HG03469 (cell line): Measurements from ENCODE around the gene NTNG2.

Source experiments
- ATAC-seq: cut with Tn5 transposase; IDR thresholded peaks from one replicate; pipeline ENCODE4 v1.9.1; 2021; ENCODE audit warnings: mild to moderate bottlenecking, moderate library complexity, moderate number of reproducible peaks; ENCODE audit not compliant: unreplicated experiment

NTNG2 gene

DNA sequence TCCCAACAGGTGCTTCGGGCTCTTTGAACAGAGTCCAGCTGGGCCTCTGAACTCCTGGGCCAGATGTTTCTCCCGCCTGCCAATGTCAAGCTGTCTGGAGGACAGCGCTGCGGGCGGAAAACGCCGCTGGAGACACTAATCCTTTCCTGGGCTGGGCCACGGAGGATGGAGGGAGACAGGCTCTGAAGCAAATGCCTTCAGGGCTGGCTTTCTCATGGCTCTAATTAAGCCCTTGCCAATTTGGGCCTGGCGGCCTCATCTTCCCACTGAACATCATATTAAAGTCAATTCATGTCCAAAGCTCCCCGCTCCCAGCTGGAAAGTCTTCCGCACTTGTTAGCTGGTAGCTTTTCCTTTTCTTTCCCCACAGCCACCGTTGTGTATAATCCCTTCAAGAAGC lies 72.7 kb downstream of the NTNG2 start:
- ATAC-seq = no peak

DNA sequence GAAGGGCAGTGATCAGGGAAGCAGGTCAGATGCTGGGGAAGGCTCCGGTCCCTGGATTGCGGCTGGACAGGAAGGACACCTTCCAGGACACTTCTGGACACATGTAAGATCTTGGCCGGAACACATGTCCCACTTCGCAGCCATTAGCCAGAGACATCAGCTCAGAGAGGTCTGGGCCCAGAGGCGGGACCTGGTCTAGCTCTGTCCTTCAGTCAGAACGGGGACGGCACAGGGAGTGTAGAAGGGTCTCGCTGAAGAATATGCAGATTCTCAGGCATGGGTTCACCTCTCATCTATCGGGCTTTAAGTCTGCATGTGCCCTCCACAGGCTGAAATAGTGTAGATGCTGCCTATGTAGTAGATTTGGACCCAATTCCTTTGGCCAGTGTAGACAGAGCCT lies 73.3 kb downstream of the NTNG2 start:
- no peak for ATAC-seq

DNA sequence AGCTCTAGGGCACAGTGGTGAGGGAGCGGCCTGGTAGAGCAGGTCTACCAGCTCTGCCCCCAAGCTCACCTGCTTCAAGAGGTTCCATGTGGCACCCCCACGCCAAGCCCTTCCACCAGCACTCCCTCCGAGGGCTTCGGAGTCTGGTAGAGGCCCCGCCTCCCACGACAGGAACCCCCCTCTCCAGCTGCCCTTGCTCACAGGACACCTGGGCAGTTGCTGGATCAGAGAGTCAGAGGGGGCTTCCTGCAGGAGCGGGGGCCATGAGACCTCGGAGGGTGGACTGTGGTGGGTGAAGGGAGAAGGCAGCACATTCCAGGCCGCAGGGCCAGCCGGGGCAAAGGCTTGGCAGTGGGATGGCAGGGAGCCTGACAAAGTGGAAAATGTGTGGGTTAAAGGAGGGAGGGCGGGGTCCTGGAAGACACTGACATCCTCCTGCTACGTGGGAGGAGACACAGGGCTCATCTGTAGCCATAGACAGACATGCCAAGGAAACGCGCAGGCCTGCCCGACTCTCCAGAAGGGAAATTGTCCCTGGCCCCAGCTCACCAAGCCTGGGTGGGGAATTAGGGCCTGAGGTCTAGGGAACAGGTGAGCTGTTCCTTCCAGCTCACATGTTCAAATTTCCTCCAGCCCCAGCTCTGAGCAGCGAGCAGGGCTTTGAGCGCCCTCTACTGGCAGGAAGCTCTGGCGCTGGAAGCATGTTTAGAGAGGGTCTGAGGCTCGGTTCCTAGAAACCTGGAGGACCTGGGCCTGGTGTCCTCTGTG lies 74.2 kb downstream of the NTNG2 start:
- no peak for ATAC-seq

DNA sequence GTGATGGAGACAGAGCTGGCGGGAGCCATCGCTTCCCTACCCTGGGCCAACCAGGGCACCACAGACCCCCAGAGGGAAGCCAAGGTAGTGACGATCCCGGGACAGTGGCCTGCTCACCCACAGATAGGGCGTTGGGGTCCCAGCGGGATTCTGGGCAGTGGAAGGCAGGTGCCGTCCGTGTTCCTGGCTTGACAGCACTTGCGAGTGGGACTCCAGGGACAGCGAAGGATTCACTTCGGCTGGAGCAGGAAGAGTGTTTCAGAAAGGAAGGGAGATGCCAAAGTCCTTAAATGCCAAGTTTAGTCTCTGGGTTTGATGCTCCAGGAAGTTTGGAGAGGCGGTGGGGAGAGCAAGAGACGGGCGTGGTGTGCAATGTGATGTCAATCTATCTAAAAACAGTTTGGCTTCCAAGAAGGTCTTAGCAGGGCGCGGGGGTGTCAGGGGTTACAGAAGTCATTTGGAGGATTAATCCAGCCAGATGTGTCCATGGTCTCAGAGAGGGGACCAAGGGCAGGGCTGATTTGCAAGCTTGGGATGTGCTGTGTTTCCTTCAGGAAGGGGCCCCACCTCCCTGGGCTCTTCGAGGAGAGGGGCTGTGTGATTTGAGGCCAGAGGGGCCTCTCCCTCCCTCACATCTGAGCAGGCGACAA lies 74.9 kb downstream of the NTNG2 start:
- no peak for ATAC-seq

DNA sequence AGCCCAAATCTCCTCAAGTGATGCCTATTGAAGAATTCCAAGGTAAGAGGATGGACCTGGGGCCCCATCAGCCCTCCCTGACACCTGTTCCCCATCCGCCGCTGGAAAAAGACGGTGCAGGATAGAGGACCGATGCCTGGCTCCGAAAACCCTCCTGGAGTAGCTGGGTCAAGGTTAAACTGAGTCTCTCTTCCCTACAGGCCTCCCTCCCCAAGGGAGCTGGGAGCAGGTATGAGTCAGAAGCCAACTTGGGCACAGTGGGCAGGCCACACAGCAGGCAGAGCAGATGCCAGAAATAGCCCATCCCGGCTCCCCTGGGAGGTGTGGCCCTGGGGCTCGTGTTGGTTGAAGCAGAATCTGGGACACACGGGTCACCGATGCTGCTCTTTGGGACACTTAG lies 75.6 kb downstream of the NTNG2 start:
- ATAC-seq = no peak

DNA sequence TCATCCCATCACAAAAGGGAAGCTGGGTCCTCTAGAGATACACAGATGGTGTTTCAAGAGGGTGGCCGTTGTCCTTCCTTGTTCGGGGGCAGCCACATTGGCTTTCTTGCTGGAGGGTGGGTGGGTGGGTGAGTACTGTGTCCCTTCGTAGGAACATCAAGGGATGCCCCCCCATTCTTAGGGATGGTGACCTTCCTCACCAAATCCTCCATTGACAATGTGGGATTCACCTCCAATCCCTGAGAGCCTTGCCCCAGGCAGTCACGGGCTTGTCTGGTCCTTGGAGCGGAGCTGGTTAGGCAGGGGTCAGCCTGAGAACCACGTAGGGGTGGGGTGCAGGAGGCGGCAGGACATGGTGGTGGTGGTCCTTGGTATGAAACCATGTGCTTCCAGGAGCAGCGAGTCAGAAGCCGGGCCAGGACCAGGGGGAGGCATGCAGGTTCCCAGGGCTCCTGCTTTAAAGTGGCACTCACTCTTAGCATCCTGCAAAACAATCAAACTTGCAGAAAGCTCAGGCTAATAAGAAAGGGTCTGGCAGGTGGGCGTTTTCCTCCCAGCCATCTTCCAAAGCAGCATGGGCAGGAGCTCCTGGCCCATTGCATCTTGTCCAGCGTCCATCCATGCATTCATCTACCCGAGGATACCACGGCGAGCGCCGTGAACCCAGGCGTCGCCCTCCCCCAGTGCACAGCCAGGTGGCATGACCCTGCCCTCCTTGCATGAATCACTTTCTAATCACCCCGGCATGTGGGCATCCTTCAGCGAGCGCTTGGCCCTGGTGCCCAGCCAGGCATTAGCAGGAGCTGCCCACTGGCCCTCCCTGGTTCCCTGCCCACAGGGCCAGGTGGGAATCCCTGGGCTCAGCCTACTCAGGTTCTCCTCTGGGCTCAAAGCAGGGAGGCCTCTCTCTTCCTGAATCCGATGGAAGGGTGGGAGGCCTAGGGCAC lies 76.4 kb downstream of the NTNG2 start:
- no peak for ATAC-seq

DNA sequence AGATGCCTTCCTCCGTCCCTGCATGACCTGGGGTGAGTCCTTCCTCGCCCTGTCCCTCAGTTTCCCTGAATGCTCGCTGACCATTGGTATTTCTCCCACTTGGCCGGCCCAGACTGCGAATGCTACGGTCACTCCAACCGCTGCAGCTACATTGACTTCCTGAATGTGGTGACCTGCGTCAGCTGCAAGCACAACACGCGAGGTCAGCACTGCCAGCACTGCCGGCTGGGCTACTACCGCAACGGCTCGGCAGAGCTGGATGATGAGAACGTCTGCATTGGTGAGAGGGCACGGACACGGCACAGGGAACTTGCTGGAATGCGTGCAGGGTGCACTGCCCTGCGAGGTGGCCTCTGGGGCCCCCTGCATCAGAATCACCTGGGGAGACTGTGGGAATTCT lies 77.1 kb downstream of the NTNG2 start:
- ATAC-seq = no peak

DNA sequence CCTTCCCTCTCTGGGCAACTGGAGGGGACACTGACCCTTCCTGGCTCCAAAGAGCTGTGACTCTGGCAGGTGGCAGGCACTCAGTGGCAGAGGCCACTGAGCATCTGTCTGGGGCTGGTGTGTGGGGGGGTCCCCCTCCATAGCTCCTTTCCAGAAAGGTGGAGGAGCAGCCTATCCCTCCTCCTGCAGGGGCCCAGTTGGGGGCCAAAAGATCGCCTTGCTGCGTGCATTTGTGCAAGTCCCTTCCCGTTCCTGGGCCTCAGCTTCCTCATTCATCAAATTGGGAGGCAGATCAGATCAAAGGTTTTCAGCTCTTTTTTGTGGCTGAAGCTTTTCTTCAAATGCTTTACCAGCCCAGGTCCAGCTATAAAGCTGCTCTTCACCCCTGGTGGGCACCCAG lies 77.7 kb downstream of the NTNG2 start:
- no peak for ATAC-seq

DNA sequence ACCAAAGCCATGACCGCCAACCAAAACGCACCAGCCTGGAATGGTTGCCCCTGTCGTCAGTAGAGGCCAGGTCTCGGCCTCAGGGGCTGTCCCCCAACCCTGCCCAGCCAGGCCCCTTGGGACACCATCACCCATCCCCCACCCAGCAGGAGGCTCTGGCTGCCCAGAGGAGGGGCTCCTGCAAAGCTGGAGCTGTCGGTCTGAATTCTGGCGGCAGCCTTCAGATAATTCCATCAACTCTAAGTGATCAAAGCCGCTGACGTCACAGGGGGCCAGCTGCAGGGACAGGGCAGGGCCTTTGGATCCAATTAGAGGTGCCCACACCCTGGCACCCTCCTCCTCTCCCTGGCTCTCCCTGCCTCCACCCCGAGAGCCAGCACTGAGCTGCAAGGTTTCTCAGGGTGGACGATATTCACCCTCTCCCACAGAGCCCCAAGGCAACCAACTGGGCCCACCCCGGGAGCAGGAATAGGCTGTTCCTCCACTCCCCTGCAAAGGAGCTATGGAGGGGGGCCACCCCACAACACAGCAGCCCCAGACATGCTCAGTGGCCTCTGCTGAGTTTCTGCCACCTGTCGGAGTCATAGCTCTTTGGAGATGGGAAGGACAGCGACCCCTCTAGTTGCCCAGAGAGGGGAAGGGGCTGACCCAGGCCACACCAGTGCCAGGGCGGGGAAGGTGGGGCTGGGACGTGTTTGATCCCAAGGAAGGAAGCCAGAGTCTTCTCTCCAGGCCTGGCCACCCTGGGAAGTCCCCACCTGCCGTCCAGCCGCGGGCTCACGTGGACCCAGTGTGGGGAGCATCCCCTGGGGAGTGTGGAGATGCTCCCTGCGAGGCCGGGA lies 78.4 kb downstream of the NTNG2 start:
- ATAC-seq = no peak

DNA sequence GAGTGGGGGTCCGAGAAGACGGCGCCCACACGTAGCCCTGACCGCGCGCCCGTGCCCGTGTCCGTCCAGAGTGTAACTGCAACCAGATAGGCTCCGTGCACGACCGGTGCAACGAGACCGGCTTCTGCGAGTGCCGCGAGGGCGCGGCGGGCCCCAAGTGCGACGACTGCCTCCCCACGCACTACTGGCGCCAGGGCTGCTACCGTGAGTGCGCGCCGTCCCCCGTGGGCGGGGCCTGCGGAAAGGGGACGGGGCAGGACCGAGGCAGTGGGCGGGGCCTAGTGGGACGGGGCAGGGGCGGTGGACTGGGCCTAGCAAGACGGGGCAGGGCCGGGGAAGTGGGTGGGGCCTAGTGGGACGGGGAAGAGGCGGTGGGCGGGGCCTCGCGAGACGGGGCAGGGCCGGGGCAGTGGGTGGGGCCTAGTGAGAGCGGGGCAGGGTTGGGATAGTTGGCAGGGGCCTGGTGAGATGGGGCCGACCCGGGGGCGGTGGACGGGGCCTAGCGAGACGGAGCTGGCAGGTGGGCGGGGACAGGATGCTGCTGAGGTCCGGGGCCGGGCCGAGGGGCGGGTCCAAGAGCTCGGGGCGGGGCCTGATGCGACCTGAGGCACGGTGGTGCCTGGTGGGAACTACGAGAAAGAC lies 79.1 kb downstream of the NTNG2 start:
- ATAC-seq = no peak

DNA sequence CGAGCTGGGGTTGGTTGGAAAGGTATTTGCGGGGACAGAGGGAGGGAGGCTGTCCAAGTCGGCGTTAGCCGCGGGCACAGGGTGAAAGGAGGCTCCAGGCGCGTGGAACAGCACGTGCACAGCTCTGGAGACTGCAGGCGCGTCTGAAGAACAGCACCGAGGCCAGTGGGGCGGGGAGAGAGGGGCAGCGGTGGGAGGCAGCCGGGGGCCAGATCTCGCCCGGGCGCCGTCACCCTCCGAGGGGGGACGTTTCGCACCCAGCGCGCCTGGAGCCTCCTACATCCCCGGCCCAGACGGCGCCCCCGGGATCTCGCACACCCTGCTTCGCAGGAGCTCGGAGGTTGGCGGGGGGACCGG lies 79.6 kb downstream of the NTNG2 start:
- no peak for ATAC-seq

DNA sequence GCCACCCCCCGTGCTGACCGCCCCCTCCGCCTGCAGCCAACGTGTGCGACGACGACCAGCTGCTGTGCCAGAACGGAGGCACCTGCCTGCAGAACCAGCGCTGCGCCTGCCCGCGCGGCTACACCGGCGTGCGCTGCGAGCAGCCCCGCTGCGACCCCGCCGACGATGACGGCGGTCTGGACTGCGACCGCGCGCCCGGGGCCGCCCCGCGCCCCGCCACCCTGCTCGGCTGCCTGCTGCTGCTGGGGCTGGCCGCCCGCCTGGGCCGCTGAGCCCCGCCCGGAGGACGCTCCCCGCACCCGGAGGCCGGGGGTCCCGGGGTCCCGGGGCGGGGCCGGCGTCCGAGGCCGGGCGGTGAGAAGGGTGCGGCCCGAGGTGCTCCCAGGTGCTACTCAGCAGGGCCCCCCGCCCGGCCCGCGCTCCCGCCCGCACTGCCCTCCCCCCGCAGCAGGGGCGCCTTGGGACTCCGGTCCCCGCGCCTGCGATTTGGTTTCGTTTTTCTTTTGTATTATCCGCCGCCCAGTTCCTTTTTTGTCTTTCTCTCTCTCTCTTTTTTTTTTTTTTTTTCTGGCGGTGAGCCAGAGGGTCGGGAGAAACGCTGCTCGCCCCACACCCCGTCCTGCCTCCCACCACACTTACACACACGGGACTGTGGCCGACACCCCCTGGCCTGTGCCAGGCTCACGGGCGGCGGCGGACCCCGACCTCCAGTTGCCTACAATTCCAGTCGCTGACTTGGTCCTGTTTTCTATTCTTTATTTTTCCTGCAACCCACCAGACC lies 80.2 kb downstream of the NTNG2 start:
- ATAC-seq = no peak

DNA sequence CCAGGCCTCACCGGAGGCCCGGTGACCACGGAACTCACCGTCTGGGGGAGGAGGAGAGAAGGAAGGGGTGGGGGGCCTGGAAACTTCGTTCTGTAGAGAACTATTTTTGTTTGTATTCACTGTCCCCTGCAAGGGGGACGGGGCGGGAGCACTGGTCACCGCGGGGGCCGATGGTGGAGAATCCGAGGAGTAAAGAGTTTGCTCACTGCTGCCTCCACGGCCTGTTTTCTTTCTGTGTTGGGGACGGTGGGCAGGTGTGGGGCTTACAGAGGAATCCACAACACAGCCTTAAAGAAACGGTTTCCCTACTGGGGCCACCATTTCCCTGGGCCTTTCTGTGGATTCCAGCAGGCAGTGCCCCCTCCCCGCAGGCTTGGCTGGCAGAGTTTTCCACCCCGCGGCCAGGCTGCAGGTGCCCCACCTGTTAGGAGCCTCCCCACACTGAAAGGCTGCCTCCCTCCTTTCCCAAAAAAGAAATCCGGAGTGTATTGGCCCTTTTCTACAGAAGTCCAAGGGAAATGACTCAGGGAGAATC lies 80.8 kb downstream of the NTNG2 start:
- ATAC-seq = no peak

DNA sequence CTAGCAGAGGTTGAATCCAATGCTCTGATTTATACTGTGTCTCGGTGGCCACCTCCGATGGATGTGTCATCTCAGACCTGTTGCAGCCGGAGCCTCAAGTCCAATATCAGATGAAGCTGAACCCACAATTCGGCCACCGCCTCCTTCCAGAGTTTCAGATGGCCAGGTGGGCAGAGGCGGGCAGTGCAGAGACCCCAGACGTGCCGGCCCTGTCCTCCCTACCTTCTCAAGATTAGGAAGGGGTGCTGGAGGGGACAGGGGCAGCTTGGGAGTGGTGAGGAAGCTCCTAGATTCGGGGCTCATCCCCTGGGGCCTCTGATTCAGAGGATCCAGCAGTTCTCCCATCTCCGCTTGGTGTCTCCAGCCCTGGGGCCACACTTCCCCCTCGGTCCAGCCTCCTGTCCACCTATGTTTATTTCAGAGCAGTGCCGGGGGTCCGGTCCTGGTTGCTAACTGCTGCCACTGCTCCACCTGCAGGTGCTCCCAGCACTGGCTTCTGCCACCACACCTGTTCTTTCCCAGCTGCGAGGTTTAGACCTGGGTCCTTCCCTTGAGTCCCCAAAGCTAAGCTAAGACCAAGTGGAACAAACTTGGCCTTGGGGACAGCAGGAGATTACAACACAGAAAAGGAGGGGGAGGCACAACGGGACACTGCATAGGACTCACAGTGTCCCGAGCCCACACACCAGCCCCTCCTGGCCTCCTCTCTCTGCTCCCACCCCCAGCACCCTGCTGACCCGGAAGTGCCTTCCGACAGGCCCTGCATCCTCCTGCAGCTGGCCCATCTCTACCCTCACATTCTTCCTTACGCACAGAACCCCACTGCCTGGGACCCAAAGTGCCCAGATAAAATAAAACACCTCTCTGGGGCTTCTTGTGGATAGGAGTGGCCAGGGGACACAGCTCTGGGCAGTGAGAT lies 81.6 kb downstream of the NTNG2 start:
- no peak for ATAC-seq

DNA sequence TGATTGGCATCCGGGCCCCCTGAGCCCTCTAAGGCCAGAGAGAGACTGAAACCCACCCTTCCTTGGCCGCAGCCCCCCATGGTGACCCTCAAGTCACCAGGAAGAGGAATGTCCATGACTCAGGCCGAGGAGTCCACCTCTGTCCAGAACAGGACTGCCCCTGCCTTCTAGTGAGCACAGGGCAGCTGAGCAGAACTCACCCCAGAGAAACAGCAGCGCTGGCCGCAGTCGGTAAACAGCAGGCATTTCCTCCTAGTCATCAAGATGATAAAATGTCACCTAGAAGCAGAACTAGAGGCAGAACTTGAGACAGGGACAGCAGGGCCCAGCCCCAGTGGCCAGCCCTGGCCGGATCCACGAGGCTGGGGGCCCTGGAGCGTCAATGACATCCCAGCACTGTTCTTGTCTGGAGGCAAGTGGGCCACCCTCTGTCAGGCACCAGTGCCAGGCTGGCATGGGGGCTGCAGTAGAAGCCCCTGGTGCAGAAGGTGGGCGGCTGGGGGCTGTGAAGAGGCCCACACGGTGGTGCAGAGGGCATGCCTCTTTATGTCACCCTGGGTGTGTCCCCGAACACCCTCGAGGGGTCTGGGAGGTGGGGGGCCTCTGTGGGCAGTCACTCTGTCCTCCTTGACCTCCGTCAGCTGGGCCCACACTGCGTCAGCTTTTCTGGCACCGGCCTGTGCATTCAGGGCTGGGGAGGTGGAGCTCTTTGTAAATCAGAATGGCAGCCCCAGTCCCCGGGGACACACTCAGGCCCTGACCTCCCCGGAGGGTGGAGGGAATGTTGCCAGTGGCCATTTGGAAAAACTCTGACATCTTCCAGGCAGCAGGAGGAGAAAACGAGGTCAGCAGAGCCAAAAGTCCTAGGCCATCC lies 83.0 kb downstream of the NTNG2 start:
- ATAC-seq = no peak

DNA sequence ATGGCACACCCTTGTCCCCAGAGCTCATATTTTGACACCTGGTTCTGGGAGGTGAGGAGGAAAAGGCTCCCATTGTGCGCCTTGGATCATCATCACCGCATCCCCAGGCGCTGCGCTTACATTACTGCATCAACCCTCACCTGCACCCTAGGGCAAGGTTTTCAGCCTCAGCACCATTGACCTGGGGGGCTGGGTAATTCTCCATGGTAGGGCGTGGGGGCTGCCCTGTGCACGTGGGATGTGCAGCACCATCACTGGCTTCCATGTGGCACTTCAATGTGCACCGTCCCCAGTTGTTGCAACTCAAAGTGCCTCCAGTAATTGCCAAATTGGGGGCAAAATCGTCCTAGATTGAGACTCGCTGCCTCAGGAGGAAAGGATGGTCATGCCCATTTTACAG lies 83.6 kb downstream of the NTNG2 start:
- ATAC-seq = no peak

DNA sequence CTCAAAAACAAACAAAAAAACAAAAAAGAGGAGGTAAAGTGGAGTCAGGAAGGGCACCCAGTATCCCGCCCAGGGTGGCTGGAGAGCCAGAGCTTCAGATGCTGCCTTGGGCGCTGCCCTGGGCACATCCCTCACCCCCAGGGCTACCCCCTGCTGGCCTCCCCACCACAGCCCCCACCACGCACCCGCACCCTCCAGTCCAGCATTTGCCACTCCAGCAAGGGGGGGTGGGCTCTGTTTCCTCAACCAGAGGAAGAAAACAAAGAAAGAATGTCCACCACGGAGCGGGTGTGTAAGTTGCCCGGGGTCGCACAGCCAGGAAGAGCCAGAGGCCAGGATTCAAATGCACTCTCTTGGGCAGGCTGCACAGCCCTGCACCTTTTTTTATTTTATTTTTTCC lies 86.1 kb downstream of the NTNG2 start:
- no peak for ATAC-seq
